ENCODE measurements around the gene HK3. TPM values are rescaled to one million over a fixed set of nuclear protein-coding genes. Genes with fewer than 3 reads are reported as not detected.

The HK3 gene
- total RNA-seq, 1 donor from 2014 or later: not detected

GRCh38 chr5:176938472-176938871 lies 39.3 kb upstream of the HK3 start:
- no peak overlapping the region for H3K4me3 ChIP-seq (ENCODE audit: low read depth, low read length)
- DNase-seq (ENCODE audit: low read depth): no peak
- no peak for TF ChIP-seq CTCF (conservative IDR thresholded peaks at IDR 0.05; ENCODE audit: low read depth, low read length)

DNA sequence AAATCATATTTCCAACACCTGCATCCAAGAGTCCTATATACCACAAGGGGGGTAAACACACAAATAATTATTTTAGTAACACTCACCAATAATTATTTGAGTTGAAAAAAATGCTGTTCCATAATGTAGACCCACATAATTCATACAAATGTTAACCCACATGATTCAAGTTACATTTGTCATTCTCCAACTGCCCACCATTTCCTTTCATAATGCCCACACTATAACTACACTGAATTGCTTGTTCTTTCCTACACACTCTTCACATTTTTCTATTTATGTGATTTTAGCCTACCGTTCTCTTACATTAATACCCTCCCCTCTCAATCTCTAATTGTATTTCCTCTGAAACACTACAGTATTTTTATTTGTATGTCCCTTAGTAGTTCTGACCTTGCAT lies 35.9 kb upstream of the HK3 start:
- H3K4me3 ChIP-seq (ENCODE audit: low read depth, low read length): no peak overlapping the region
- TF ChIP-seq CTCF (conservative IDR thresholded peaks at IDR 0.05; ENCODE audit: low read depth, low read length): no peak
- DNase-seq (ENCODE audit: low read depth): no peak

GRCh38 chr5:176934309-176934930 lies 35.3 kb upstream of the HK3 start:
- DNase-seq (ENCODE audit: low read depth): no peak
- TF ChIP-seq CTCF (conservative IDR thresholded peaks at IDR 0.05; ENCODE audit: low read depth, low read length): no peak
- no peak overlapping the region for H3K4me3 ChIP-seq (ENCODE audit: low read depth, low read length)

DNA sequence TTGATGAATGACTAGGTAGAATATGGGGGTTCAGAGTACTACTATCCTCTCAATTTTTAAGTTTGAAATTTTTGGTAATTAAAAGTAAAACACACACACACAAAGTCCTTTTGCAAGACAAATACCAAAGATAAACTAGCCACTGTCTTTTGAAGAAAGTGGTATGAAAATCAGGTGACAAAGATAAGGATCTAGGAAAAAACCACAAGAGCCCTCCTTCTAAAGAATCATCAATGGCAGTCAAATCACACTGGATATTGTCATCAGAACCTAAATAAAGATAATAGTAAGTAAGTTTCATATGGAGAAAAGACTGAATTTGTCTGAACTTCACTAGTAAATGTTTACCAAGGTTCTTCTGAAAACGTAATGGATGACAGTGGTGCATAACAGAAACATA lies 30.5 kb upstream of the HK3 start:
- TF ChIP-seq CTCF (conservative IDR thresholded peaks at IDR 0.05; ENCODE audit: low read depth, low read length): no peak

GRCh38 chr5:176927562-176927961 lies 28.4 kb upstream of the HK3 start:
- TF ChIP-seq CTCF (conservative IDR thresholded peaks at IDR 0.05; ENCODE audit: low read depth, low read length): no peak
- H3K4me3 ChIP-seq (ENCODE audit: low read depth, low read length): no peak overlapping the region
- no peak for DNase-seq (ENCODE audit: low read depth)

More for the DNA sequence above, 30.5 kb upstream of the HK3 start:
- no peak for DNase-seq (ENCODE audit: low read depth)
- no peak overlapping the region for H3K4me3 ChIP-seq (ENCODE audit: low read depth, low read length)

- no peak for TF ChIP-seq CTCF (conservative IDR thresholded peaks at IDR 0.05; ENCODE audit: low read depth, low read length)
- no peak for DNase-seq (ENCODE audit: low read depth)
- H3K4me3 ChIP-seq (ENCODE audit: low read depth, low read length): no peak overlapping the region
Measured at GRCh38 chr5:176922817-176923216, 23.7 kb upstream of the HK3 start.

DNA sequence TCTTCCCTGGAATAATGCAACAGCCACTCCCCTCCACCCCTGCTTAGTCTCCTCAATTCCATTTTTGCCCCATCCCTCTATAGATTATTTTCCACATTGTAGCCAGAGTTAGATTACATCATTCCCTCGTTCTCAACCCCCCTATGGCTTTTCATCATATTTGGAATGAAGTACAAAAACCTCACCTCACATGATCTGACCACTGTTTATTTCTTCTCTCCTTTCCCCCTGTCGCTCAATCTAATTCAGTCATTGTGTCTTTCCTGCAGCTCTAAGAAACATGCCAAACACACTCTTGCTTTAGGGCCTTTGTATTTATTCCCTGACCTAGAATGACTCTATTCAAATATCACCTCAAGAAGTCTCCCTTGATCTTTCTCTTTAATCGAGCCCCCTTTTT lies 22.6 kb upstream of the HK3 start:
- DNase-seq (ENCODE audit: low read depth): no peak
- TF ChIP-seq CTCF (conservative IDR thresholded peaks at IDR 0.05; ENCODE audit: low read depth, low read length): no peak
- H3K4me3 ChIP-seq (ENCODE audit: low read depth, low read length): no peak overlapping the region

Data from epithelial cell of proximal tubule (primary cell).